ENCODE results near the gene HLA-DOB. TPM values are rescaled to one million over a fixed set of nuclear protein-coding genes. Genes with fewer than 3 reads are reported as not detected.
A peak's percentile ranks its signal among the peaks of the same experiment; 100 is the strongest.
"Not testable (repeated sequence)": the region's sequence is repeated elsewhere in the genome, so short reads cannot be mapped to it uniquely, and the experiment has no call there.

Gene HLA-DOB
- total and polyA plus RNA-seq, 8 donors: 0.24 to 2.8 (median 0.57) TPM

DNA sequence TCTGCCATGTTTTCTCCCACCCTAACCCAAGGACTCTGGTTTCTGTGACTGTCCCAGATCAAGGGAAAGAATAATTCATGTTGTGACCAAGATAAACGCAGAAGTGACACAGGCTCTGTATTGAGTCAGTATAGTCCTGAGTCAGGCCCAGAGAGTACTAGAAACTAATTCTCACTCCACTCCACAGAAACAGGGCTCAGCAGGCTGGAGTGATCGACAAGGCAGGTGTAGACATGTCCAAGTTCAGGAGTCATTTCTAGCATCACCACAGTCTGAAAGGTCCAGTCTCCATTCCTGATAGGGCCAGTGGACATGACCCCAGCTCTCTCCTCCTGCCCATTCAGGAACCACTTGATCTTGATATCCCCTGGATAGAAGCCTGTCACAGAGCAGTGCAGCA, 2.7 kb downstream of the HLA-DOB start:
- TF ChIP-seq, protein P1, sequence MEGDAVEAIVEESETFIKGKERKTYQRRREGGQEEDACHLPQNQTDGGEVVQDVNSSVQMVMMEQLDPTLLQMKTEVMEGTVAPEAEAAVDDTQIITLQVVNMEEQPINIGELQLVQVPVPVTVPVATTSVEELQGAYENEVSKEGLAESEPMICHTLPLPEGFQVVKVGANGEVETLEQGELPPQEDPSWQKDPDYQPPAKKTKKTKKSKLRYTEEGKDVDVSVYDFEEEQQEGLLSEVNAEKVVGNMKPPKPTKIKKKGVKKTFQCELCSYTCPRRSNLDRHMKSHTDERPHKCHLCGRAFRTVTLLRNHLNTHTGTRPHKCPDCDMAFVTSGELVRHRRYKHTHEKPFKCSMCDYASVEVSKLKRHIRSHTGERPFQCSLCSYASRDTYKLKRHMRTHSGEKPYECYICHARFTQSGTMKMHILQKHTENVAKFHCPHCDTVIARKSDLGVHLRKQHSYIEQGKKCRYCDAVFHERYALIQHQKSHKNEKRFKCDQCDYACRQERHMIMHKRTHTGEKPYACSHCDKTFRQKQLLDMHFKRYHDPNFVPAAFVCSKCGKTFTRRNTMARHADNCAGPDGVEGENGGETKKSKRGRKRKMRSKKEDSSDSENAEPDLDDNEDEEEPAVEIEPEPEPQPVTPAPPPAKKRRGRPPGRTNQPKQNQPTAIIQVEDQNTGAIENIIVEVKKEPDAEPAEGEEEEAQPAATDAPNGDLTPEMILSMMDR (IDR thresholded peaks at IDR 0.05): no peak
- ATAC-seq: no peak
- H3K36me3 ChIP-seq: no peaks in the 10 kb centered on the region
- H3K4me3 ChIP-seq: no peak overlapping the region
- H3K27ac ChIP-seq: no peak overlapping the region
- H3K27me3 ChIP-seq: no peaks in the 10 kb centered on the region
- no peaks in the 10 kb centered on the region for H3K9me3 ChIP-seq
- intact Hi-C loops (cut with DNase I): no loop called here
- no peaks in the 10 kb centered on the region for H3K4me1 ChIP-seq
- no peak for DNase-seq

DNA sequence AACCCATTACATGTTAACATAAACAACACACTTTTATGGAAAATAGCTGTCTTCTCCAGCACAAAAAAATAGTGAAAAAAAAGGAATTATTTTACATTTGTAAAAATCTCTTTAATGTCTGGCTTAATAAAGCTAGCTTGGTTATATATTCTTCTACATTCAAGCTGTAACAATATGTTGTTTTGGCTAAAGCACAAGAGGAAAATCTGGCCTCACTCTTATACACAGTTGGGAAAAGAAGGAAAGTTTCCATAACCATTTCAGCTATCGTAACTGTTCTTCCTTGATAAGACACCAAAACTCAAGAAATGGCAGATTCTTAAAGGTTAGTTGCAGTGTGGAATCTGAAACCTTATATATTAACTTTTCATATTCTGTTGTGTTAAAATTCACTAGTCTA, 7.6 kb downstream of the HLA-DOB start:
- H3K27me3 ChIP-seq: no peaks in the 10 kb centered on the region
- no peaks in the 10 kb centered on the region for H3K36me3 ChIP-seq
- peak in 1 of 4 donors; percentile 33 for DNase-seq
- ATAC-seq: no peak
- H3K27ac ChIP-seq: no peak overlapping the region
- TF ChIP-seq, protein P1 (IDR thresholded peaks at IDR 0.05): no peak
- H3K4me3 ChIP-seq: no peak overlapping the region
- intact Hi-C loops (cut with DNase I): no loop called here
- H3K9me3 ChIP-seq: no peaks in the 10 kb centered on the region
- no peaks in the 10 kb centered on the region for H3K4me1 ChIP-seq

DNA sequence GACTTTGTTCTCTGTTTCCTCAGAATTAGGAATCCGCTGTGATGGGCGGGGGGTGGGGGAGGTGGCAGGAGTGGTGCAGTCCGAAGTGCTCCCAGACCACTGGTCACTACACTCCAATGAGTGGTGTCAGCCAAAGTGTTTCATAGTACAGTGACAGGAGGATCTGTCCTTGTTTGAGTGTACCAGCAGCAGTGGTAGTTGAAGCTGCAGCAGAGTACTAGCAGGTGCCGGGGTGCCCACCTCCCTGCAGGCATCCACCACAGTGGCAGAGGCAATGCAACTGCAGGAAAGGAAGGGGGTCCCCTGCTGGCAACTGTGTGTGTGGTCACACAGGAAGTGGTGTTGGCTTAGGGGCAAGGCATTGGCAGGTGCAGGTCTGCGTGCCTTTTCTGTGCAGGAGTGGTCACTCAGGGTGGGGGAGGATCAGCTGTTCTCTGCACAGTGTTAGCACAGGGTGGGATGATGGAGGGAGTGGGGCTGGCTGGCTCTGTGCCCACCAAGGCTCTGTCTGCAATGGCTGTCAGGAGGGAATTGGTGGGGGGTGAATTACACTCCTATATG, 9.7 kb downstream of the HLA-DOB start:
- TF ChIP-seq, protein P1 (IDR thresholded peaks at IDR 0.05): no peak
- H3K9me3 ChIP-seq: no peaks in the 10 kb centered on the region
- no peak overlapping the region for H3K4me3 ChIP-seq
- intact Hi-C loops (cut with DNase I): no loop called here
- no peaks in the 10 kb centered on the region for H3K36me3 ChIP-seq
- H3K27me3 ChIP-seq: peaks cover 0 to 5% of the 10 kb centered on the region in 2 donors
- no peak for DNase-seq
- no peaks in the 10 kb centered on the region for H3K4me1 ChIP-seq
- ATAC-seq: no peak
- no peak overlapping the region for H3K27ac ChIP-seq

DNA sequence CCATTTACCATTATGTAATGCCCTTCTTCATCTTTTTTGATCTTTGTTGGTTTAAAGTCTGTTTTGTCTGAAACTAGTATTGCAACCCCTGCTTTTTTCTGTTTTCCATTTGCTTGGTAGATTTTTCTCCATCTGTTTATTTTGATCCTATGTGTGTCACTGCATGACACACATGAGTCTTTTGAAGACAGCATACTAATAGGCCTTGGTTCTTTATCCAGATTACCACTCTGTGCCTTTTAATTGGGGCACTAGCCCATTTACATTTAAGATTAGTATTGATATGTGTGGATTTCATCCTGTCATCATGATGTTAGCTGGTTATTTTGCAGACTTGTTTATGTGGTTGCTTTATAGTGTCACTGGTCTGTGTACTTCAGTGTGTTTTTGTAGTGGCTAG, 11.4 kb downstream of the HLA-DOB start:
- H3K4me3 ChIP-seq; H3K27ac ChIP-seq; H3K4me1 ChIP-seq; DNase-seq; H3K9me3 ChIP-seq; intact Hi-C loops (cut with DNase I); H3K36me3 ChIP-seq; ATAC-seq: not testable (repeated sequence)
- peaks cover 3 to 21% of the 10 kb centered on the region in 2 donors for H3K27me3 ChIP-seq

DNA sequence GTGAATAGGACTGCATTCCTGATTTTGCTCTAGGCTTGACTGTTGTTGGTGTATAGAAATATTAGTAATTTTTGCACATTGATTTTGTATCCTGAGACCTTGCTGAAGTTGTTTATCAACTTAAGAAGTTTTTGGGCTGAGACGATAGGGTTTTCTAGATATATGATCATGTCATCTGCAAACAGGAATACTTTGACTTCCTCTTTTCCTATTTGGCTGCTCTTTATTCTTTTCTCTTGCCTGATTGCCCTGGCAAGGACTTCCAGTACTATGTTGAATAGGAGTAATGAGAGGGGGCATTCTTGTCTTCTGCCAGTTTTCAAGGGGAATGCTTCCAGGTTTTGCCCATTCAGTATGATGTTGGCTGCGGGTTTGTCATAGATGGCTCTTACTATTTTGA, 13.4 kb downstream of the HLA-DOB start:
- Histone ChIP-seq H3K4me1 (no peaks in the 10 kb centered on the region), H3K27ac (no peak overlapping the region), H3K4me3 (no peak overlapping the region), H3K27me3 (peaks cover 3 to 23% of the 10 kb centered on the region in 2 donors), H3K36me3 (no peaks in the 10 kb centered on the region), H3K9me3 (peaks cover 0 to 4% of the 10 kb centered on the region in 2 donors)
- no peak for ATAC-seq
- intact Hi-C loops (cut with DNase I): no loop called here
- DNase-seq: no peak
- TF ChIP-seq, protein P1 (IDR thresholded peaks at IDR 0.05): no peak

DNA sequence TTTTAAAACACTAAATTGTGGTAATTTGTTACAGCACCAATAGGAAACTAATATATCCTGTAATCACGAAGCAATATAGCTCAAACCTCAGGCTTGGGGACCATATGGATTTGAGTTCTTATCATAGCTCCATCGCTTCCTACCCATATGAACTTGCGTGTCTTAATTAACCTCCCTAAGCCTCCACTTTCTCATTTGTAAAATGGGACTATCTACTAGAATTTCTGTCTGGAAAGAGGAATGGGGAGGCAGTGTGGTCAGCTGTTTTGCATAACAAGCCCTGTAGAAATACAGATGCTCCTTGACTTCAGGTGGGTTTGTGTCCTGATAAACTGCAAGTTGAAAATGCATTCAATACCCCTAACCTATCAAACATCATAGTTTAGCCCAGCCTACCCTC, 17.1 kb downstream of the HLA-DOB start:
- Histone ChIP-seq H3K4me3 (no peak overlapping the region), H3K4me1 (peaks cover 0 to 18% of the 10 kb centered on the region in 2 donors), H3K27me3 (peaks cover 3 to 27% of the 10 kb centered on the region in 2 donors), H3K9me3 (peaks cover 0 to 4% of the 10 kb centered on the region in 2 donors), H3K36me3 (no peaks in the 10 kb centered on the region), H3K27ac (no peak overlapping the region)
- TF ChIP-seq, protein P1 (IDR thresholded peaks at IDR 0.05): no peak
- intact Hi-C loops (cut with DNase I): loop anchor here in 1 of 2 donors (5.0 kb wide), 1 partner anchor 382 kb away; no protein-coding TSS in a partner anchor
- ATAC-seq (no peak), DNase-seq (no peak)
